ENCODE results near the gene MKLN1.

GRCh38 chr7:131341690-131342089 lies 14.0 kb downstream of the MKLN1 start:
- TF ChIP-seq CTCF (IDR thresholded peaks at IDR 0.05; ENCODE audit: poor library complexity, severe bottlenecking) (no peak), EZH2 (IDR thresholded peaks at IDR 0.05; ENCODE audit: borderline replicate concordance, insufficient read depth, low read length, poor library complexity, severe bottlenecking) (no peak)
